GM19025 (cell line): Measurements from ENCODE around the gene KRTAP5-4.

ENCODE experiments used
- ATAC-seq: cut with Tn5 transposase; IDR thresholded peaks from one replicate; pipeline ENCODE4 v1.9.1; 2021; ENCODE audit warnings: mild to moderate bottlenecking, low read depth, moderate library complexity; ENCODE audit not compliant: unreplicated experiment

The KRTAP5-4 gene

GRCh38 chr11:1574933-1575242, 47.0 kb downstream of the KRTAP5-4 start:
- no peak for ATAC-seq

GRCh38 chr11:1574238-1574932, 47.6 kb downstream of the KRTAP5-4 start:
- no peak for ATAC-seq

GRCh38 chr11:1573903-1574237, 48.1 kb downstream of the KRTAP5-4 start:
- ATAC-seq = no peak

- no peak for ATAC-seq
These were observed 48.6 kb downstream of the KRTAP5-4 start for GRCh38 chr11:1573077-1573902.

- peak; percentile 62 for ATAC-seq
These were observed 49.5 kb downstream of the KRTAP5-4 start, which contains the start of gene DUSP8 for GRCh38 chr11:1572197-1573076. Gene DUSP8, minus strand, starts transcription at chr11:1572271. Its CDS starts 6,445 bp downstream, at chr11:1565826.

- ATAC-seq = no peak
These were observed 50.2 kb downstream of the KRTAP5-4 start for GRCh38 chr11:1571760-1572196.
